T-helper 2 cell treated with Interferon-gamma antibody and Interleukin-4, amounts not matched to agents 100 ng/mL and 5 ng/mL, for 36 hours (primary cell): Measurements from ENCODE around the gene TSPAN19. TPM values are rescaled to one million over a fixed set of nuclear protein-coding genes. Genes with fewer than 3 reads are reported as not detected.

Experiments
- intact Hi-C: fragments of 100-400 bp; cut with micrococcal nuclease; formaldehyde crosslinking; loops from one replicate; pipeline ENCODE4 v1.15.1; 2023
- total RNA-seq: library from RNA; stranded (reverse); gene quantifications from 2 replicates; pipeline ENCODE4 v1.2.3, GENCODE V29; 2022

The TSPAN19 gene
- total RNA-seq, 1 donor from 2014 or later, result not detected

DNA sequence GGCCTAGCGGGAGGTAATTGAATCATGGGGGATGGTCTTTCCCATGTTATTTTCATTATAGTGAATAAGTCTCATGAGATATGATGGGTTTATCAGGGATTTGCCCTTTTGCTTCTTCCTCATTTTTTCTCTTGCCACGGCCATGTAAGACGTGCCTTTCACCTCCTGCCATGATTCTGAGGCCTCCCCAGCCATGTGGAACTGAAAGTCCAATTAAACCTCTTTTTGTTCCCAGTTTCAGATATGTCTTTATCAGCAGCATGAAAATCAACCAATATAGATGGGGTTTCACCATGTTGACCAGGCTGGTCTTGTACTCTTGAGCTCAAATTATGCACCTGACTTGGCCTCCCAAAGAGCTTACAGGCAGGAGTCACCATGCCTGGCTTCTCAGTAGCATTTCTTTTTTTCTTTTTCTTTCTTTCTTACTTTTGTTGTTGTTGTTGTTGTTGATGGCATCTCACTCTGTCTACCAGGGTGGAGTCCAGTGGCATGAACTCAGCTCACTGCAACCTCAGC, 33.2 kb downstream of the TSPAN19 start:
- intact Hi-C loops, result no loop called here

DNA sequence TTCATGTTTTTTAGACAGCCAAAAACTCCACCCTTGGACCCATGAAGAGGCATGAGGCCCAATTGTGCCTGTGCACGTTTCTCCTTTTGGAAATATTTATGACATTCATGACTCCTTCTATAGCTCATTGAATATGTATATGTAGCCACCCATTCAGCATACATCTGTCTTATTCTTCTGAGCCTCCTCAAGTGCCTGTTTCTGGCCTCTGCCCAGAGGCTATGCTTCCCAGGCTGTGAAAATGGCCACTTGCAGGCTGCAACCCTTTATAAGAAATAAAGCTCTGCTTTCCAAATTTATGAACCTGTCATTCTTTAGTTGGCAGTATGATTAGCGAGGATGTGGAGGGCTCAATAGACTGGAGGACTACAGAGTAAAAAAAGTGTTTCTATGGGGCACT, 35.3 kb downstream of the TSPAN19 start:
- intact Hi-C loops, result no loop called here

DNA sequence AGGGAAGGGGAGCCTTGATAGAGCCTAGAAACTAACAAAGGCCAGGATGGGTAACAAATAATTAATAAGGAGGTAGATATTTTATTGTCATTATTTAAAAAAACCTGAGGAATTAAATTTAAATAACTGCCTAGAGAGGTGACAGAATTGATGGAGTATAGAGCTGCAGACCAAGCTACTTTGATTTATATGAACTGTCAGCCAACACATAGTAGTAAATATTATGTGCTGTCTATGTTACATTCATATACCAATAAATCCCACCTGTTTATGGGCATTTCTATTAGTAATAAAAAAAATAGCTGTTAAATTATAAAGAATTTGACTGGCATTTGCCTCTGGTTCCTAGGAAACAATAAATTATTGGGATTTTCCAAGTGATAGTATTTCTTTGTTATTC, 37.7 kb downstream of the TSPAN19 start:
- intact Hi-C loops, result no loop called here

DNA sequence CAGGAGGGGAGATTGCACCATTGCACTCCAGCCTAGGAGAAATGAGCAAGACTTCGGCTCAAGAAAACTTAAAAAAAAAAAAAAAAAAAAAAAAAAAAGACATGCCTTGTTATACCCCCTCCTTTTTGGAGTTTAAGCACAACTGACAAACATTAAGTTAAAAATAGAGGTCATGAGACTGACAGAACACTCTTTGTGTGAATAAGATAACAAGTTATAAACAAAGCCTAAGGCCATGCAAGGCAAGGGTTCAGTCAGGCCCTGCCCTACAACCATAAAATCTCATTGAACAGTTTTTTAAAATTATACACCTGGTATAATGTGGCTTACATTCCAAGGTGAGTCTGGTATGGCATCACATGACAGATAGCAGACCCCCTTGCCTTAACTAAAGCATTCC, 39.3 kb downstream of the TSPAN19 start:
- intact Hi-C loops, result no loop called here

DNA sequence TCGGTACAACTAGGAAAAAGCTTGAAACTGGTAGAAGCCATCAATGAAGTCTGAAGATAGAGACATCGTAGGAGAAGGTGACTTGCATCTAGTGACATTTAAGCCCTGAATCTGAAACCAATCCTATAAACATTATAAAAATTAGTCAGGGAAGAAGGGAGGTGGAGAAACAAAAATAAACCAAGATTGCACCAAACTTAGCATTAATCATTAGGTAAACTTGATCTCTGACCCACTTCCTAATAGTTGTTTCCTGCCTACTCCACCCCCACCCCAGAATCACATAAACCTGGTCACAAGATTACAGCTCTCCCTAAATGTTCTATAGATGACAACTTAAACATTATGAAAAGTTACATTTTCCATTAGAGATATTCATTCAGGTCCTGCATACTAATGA, 40.4 kb downstream of the TSPAN19 start:
- intact Hi-C loops, result no loop called here

DNA sequence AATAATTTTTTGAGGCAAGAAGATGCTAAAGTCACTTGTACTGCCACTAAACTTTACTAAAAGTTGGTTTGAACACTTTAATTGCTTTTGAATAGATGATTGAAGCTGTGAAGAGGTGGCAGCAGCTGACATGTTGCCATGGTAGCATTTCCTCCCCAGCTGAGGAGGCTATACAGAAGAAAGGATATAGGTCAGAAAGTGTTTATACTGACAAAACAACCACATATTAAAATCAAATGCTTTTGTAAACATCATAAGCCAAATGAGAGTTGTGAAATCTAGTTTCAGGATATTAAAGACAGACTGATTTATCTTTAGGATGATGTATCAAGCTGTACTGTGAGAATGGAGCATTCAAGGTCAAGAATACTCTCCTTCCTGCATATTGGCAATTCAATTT, 41.7 kb downstream of the TSPAN19 start:
- intact Hi-C loops, result no loop called here

DNA sequence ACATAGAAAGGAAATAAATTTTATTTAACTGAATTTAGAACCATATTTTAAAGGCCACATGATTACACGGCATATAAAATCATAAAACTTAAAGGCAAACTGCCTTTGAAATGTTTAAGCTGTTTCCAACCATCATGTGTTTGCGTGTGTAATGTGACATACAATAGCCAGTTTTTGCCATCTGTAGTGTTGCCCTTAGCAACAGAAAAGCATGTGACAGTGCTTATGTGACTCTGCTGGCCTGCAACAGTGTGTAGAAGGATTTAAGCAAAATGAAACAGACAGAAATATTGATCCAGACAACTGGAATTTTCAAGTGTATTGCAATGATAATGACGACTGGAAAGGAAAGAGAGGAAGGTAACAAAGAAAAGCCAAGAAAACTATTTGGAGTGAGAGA, 49.5 kb downstream of the TSPAN19 start:
- intact Hi-C loops, result no loop called here

DNA sequence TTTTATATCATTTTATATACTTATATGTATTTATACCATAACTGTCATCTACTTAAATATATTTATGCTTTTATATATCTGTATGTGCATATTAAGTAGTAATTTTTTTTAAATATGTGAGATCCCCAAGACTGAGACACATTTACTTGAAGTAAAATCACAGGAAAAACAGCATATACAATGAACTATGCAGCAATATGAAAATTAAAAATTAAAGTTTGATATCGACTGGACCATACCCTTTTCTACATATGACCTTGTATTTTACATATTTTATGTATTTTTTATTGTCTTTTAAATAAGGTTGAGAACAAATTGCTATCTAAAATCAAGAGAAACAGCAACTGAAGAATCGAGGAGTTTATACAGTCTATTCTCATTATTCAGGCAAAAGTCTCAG, 50.0 kb downstream of the TSPAN19 start:
- intact Hi-C loops, result no loop called here

DNA sequence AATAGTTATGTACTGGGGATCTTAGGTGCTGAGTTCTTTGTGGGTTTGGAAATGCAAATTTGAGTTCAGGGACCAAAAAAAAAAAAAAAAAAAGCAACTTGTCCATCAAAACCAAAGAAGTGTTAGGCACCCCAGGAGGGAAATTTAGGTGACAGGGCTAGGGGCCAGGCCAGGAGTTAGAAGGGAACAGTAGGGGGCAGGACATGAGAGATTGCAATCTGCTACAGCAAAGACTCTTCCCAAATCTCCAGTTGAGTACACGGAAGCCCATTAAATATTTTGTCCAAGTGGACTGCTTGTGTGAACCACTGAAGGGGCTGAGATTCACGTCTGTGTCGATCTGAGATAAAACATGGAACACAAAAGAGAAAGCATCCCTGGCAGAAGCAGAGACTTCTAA, 52.8 kb downstream of the TSPAN19 start:
- intact Hi-C loops, result no loop called here

DNA sequence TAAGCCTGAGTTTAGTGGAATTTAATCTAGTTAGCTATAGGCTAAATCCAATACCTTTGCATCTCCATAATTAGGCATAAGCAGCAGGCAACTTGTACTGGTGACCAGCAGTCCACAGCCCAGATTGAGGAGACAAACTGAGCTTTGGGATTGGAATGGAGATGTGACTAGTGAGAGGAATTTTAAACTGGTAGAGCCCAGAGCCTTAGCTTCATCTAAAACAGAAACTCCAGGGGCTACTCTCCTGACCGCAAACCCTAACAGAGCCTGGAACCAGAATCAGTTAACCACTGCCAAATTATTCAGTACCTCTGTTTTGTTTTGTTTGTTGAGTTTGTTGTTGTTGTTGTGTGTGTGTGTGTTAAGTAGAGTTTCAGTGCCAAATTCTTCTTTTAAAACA, 53.2 kb downstream of the TSPAN19 start:
- intact Hi-C loops, result no loop called here

DNA sequence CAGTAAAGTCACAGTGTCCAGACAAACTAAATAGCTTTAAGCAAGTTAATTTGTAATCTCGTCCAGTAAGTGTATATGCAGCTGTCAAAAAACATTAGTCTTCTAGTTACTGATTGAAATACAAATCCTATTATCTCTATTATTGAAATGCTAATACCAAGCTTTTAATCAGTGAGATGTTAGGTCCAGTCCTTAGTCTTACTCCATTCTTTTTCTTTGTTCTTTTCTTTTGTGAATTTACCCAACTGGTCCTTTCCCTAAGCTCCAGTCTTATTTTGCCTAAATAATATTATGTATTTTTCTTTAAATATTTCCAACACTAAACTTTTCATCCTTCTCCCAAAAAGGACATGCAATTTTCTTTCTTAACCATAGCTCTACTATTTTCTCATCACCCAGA, 57.2 kb downstream of the TSPAN19 start:
- intact Hi-C loops, result no loop called here

DNA sequence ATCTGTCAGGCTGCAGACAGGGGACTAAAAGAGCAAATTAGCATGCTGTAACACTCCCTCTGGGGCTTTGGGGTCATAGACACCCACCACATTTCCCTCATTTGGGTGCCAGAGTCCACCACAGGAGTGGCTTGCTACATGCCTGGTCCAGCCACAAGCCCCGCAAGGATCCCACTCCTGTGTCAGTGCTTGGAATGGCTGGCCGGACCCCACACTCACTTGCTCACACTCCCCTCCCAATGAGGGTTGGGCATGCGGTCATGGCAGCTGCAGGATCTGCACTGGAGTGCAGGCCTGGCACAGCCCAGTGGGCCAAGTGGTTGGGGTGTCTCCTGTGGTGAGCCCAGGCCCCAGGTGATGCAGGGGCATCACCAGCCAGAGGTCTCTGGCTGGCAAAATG, 59.9 kb downstream of the TSPAN19 start:
- intact Hi-C loops, result no loop called here

DNA sequence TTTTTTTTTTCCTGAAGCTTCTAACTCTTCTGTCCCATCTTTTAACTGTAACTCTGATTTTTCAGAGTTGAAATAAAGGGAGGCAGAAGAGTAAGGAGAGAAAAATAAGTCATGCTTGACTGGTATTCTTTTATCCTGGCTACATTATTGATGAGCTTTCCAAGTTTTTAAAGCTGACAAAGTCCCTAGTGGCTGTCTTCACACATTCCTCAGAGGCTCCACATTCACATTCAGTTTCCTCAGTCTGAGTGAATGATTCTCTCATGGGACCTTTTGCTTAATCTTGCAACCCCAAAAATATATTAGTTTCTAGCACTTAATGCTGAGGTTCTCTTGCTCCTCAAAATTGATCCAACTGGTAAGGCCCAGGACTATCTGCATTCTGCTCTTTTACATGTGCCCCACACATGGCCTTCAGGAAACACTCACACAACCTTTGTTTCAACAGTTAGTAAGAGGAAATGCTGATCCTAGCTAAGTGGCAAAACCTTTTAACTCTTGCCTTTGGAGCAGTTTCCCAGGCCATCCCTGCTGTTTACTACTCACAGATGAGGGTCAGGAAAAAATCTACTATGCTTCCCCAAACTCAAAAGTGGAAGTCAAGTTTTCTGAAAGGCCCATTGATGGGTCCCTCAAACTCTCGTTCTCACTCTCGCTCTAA, 61.8 kb downstream of the TSPAN19 start:
- intact Hi-C loops, result no loop called here

DNA sequence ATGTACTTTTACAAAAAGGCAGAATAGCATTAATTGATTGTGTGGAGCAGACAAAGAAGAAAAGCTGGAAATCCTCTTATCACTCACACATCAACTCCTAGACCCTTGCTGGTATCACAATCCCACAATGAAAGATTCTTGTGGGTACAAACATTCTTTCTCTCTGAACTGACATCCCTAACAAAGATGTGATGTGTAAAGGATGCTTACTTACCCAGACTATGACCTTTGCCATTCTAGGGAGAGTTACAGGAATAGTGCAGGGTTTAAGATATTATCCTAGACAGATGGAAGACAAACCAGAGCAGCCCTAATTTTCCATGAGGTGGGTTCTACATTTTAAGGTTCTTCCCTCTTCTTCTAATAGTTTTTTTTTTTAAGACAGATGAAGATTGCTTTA, 63.1 kb downstream of the TSPAN19 start:
- intact Hi-C loops, result no loop called here

DNA sequence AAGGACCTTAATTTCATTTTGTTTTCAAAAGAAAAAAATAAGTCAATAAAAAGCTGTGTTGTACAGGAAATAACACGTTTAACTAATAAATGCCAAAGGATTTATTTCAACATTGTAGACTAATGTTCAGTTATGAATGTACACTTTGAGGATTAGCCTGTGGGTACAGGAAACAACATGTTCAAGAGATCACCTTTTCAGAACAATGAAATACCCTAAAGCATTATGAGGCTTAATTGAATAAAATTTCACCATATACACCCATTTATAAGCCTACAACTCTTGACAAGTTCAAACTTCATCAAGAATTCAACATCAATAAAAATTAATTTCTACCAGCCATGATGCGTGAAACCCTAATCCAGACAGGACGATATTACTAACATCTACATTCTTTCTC, 66.9 kb downstream of the TSPAN19 start:
- intact Hi-C loops, result no loop called here

Other genes with a start within 250 kb of the TSPAN19 start
- 0.05 TPM in 1 of 2 replicates, not detected in the other for gene SLC6A15, start 123.5 kb downstream of the TSPAN19 start, total RNA-seq
- not detected in 2 replicates for gene LRRIQ1, start 74 bp upstream of the TSPAN19 start, total RNA-seq
- not detected in 2 replicates for gene ALX1, start 243.9 kb upstream of the TSPAN19 start, total RNA-seq